NCI-H774 (cell line): ENCODE data around the gene ADCY3.

Source experiments
- DNase-seq: peaks from one replicate; lab custom pipeline; 2025; lab: John Stamatoyannopoulos, UW

ADCY3 gene

DNA sequence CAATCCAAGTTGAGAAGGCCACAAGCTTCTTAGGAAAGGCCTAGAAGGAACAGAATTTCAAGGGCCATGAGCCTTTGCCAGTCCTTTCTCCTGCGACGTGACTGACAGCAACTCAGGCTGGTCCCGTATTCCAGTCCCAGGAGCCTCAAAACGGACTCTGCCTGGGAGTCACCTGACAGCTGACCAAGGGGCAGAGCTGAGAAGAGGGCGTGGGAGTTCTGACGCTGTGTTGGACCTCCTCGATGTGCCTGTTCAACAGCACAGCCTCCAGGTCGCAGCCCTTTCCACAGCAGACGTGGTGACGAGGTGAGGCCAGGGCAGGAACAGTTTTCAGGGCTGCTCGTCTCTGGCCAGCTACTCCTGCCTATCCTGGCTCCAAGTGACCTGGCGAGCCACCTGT lies 89.3 kb downstream of the ADCY3 start:
- DNase-seq, result no peak

DNA sequence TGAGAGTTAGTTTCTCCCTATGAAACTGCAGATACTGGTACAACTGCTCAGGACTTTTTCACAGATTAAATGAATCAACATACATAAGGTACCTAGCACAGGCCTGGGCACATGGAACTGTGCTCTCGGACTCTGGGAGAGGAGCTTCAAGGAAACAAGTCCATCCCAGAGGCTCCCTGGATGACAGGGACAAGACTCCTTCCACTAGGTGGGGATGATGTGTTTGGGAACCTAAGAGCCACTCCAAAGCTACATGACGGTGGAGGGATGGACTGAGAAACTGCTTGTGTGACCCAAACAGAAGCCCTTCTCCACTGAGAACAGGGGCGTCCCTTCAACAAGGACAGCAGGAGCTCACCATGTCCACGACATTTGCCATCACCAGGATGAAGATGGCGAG lies 89.7 kb downstream of the ADCY3 start:
- DNase-seq, result no peak

DNA sequence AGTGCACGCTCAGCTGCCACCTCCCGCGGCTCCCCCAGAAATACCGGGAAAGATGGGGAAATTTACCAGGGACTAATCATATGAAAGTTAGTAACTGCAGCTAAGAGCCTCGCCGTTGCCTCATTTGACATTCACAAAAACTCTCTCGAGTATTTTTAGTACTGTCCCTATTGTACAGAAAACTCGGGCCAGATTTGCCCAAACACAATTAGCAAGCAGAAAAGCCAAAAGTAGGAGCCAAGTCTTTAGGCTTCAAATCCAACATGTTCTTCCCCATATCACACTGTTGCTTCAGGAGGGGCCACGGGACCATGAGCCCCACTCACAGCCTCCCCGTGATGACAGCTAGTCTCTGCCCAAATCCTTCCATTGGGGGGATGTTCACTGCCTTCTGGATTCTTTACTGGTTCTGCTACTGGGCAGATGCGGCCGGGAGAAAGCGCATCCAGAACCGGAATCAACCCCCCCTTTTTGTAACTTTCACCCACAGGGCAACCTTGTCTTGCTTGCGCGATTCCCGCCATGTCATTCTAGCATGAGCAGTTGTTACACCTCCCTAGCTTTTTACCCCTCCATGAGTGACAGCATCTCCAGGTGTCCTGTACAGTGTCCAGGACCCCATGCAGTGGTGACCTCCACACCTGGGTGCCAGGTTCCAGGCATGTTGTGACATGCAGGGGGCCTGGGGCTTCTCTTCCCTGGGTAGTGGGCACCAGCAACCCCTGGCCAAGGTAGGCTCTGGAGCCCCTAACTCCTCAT lies 91.6 kb downstream of the ADCY3 start:
- no peak for DNase-seq

DNA sequence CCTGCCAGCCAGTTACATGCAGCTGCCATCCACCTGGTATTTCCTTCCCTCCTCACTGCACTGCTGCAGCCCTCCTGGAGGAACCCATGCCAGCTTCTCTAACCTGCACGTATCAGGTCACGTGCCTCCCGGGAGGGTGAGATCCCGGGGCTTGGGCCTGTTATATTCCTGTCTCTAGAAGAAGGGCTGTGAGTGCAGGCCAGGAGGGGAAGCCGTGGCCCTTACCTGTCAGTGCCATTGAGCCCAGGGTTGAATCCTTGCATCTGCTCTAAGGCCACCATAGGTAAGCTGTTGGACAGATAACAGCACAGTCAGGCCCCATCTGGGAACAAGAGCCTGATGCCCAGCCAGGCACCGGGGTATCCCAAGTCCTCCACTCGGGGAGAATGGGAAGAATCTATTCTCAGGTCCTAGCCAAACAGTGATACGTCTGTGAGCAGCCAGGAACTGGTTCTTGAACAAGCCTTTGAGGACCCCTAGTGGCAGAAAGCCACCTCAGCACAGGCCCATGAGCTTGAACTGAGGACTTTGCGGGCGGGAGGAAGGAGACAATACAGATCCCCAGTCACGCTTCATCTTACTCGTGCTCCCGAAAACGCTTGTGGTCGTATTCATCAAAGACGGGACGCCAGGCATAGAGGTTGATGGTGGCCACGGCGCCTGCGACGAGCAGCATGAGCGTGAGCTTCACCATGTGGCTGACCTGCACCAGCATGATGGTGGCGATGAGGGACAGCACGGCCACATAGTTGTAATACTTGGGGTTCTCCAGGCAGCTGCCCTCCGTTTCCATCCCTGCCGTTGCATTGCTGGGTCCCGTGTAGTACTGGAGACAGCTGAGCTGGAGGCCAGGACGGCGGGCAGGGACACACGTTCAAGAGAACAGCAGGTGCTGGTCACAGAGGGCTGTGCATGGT lies 92.5 kb downstream of the ADCY3 start:
- DNase-seq, result peak; percentile 62

DNA sequence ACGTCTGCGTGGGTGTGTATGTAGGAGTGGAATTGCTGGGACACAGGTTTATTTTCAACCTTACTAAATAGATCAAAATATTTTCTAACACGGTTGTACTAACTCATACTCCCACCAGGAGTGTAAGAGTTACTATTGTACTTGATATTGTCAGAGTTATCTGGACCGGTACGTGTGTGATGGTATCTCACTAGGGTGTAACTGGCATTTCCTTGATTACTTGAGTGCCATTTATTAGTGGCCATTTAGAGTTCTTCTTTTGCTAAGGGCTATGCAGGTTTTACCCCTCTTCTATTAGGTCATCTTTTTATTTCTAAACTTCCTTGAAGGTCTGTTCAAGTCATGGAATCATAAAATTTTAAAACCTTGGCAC lies 93.3 kb downstream of the ADCY3 start:
- no peak for DNase-seq

DNA sequence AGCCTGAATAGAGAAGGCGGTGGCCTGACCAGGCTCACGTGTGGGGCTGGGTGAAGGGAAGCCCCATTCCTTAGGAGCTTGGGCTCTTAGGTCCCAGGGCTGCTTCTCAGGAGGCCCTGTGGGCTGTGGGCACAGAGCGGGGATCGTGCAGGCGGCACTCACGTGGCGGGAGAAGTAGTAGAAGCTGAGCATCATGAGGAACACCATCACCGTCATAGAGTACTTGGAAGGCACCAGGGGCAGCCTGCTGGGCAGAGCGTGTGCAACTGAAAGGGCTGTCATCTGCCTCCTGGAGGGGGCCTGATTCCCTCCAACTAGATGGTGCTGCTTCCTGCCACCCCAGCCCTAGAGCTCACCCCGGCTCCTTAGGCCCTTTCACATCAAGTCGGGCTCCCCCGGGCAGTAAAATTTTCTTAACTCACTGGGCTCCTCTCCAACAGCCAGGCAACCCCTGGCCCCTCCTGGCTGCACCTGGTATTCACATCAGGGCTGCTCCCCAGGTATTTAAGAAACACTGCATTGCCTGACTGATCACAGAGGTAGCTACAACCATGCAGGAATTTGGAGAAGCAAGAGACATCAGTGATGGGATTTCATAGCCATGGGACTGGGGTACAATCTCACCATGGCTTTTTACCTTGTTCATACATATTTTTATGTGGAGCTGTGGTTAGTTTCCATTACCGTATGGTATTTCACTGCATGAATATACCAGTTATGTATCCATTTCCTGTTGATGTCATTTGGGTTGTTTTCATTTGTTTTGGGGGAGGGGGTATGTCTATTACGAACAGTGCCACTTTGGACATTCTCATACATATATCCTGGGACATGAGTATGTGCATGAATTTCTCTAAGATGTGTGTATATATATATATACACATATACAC lies 93.9 kb downstream of the ADCY3 start:
- no peak for DNase-seq

DNA sequence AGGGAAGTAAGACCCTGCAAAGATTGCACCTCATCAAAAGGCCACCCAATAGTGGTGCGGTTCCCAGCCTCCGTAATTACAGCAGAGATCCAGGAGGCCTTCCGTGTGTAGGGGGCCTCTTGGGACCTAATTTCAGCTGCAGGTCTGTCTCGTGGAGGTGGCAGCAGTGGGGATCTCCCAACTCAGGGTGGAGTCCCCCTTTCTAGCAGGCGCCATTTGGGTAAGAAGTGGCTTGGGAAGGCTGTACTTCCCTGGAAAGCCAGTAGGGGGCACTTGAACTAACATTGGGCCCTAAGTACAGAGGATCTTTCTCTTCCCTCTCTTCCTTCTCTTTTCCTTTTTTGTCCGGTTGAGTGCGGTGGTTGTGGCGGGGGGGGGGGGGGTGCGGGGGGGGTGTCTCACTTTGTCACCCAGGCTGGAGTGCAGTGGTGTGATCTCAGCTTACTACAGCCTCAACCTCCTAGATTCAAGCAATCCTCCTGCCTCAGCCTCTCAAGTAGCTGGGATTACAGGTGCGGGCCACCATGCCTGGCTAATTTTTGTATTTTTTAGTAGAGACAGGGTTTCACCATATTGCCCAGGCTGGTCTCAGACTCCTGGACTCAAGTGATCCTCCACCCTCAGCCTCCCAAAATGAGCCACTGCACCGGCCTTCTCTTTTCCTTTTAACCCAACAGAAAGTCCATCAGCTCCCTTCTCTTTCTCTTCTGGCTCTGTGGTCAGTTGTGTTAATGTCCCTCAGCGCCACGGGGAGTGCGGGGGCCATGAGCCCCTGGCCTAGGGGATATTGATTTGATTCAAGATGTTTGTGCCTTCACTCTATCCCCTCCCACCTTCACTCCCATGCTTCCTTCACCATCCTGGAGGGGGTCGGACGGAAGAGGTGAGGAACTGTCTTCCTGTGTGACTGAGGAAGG lies 94.8 kb downstream of the ADCY3 start:
- DNase-seq, result no peak

DNA sequence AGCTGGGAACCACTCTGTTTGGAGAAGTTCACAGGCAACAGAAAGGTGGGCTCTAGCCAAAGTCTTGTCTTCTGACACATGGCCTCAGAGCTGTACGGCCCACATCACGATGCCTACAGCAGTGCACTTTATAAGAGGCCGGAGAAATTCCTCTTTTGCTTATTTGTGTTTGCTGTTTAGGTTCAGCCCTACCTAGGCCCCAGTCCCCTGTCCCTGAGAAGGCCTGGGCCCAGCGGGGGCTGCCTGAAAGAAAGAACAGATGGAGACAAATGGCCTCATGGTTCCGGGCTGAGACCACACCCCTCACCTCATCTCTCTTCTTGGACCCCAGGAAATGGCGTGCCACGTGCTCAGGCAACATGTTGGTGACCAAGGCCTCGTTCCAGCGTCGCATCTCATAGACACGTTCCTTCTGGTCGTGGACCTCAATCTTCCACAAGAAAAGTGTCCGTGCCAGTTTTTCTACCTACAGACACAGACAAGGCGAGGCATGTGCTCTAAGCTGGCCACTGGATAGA lies 95.9 kb downstream of the ADCY3 start:
- no peak for DNase-seq

DNA sequence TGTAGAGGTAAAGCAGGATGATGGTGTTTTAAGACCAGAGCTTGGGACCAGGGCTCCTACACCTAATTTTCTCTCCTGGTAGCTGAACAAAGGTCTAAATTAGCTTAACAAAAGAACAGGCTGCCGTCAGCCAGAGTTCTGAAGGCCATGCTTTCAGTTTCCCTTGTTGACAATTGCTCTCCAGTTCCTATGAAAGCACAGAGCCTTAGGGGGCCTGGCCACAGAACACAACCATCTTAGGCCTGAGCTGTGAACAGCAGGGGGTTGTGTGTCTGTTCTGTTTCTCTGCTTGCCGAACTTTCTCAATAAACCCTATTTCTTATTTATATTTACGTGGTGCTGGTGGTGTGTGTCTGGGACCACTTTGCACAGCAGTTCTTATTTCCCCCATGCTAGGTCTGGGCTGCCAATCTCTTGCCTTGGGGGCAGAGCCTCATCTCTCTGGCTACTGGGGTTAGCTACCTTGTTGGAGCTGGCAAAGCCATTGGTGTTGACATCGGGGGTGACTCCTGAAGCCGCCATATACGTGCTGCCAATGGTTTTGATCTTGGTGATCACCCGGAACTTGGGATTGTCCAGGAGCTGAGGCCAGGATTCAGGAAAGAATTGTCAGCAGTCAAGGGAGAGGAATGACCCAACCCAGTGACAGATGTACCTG lies 97.9 kb downstream of the ADCY3 start:
- DNase-seq, result peak; percentile 63

DNA sequence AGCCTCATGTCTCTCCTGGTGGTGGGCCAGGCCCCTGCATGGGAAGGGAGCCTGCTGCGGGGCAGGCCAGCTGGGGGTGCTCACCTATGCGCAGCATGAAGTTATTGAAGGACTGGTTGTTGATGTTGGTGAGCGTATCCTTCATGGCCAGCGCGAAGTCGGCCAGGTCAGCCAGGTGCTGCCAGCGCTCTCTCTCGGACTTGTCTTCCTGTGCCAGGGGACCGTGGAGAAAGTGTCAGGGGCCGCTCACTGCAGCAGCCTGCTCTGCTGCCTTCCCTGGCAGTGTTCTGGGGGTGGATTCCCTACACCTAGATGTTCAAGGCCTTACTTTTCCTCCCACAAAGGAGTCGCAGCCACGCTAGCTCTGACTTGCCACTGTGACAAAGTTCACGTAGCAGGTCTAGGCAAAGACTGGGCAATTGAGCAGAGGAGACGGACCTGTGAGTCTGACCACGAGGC lies 98.6 kb downstream of the ADCY3 start:
- no peak for DNase-seq

DNA sequence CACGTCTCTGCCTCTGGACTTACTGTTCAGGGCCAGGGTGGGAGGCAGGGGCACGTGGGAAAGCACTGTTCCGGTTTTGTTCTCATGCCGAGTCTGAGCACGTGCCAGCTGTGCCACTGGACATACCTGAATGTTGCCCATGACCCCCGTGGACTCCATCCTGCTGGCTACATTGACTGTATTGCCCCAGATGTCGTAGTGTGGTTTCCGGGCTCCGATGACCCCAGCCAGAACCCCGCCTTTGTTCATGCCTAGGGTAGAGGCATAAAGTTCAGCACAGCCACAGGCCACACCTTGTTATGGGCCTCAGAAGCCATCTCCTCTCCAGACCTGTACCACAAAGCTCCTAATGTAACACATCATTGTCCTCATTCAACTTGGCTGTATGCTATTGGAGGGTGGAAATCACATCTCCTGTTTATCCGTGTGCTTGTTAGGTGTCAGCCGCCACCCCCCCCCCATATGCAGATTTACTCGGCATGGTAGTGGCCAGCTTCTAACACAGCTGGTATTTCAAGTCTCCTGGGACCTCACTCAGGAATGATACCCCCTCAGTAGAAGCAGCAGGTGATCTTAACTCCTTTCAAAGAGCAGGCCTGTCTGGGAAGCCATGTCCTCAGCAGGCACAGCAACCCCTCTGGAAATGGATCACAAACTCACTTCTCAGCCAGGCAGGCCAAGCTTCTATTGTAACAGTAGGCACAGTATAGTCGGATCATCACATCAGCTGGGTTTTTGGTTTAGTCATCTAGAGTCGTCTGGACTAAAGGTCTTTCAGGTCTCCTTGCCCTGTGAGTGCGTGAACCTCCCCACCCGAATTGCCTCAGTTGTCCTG lies 99.2 kb downstream of the ADCY3 start:
- DNase-seq, result no peak

DNA sequence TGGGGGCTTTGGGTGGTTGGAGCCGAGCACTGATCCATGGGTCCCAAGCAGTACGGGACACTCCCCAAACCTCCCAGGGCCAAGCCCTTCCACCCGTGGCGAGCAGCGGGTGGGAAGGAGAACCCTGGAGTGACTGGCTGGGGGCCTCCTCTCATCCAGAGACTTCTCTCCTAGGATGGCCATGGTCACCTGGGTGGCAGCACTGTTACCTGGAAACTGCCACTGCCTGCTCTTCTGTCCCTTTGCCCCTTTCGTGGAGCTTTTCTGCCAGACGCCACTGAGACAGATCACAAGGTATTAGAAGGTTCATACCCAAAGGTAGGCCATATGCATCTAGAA lies 99.9 kb downstream of the ADCY3 start:
- DNase-seq, result no peak

DNA sequence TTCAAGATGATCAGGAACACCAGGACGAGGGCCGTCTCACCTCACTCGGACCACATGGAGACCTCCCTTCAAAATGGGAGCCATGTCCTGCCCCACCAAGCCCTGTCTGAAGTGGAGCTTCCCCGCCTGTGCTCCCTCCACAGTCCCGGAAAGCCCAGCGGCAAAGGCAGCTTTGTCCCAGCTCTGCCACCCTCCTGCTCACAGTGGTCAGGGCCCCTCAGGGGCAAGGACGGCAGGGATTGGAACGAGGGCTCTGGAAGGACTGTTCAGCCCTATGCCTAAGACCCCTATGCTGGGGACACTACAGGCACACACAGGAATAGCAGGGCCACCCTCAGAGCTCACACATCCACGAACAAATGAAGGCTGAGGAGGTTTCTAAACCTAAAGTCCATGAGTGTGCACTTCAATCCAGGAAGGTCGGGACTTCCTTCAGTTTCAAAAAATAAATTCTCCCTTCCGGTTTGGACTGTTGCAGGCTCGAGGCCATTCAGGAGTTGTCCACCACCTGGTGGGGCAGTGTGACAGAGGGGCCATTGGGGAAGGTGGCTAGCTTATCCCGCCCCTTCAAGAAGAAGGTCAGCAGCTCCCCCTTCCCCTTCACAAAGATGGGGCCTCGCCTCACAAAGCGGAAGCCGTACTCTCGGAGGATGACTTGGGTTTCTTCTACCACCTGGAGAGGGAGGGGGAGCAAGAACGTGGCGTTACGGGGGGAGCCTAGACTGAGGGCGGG lies 100.4 kb downstream of the ADCY3 start:
- no peak for DNase-seq

DNA sequence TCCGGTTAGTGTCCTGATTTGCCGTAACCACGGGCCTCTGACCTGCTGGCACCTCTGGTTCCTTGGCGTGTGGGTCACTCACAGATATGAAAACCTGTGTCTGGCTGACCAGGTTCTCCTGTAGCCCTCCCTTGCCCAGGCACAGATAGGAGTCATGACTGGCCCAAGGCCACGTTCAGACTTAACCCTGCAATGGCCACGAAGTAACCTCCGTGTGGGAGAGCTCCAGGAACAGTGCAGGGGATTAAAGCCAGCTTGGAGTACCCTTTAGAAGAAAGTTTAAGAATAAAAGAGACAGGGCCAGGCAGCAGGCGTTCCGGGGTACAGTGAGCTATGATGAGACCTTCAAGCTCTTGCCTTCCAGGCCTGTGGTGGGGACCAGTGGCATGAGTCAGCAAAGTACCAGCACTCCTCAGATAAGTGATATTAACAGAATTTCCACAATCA lies 101.3 kb downstream of the ADCY3 start:
- DNase-seq, result no peak

DNA sequence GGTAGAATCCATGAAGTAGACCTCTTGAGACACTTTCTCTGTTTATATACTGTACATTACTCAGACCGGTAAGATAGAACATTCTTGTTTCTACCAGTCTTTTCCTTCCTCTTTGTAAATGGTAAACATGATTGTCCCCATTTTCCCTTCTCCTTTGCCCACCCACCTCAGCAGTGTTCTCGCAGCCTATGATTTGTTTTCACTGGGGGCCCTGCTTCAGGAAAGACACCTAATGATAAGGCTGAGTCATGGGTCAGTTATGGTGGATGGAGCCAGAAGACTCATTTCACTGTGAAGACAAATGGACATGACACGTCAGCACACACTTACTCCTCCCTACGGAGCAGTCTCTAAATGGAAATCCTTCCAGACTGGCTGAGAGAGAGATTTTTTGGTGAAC lies 103.2 kb downstream of the ADCY3 start:
- no peak for DNase-seq

DNA sequence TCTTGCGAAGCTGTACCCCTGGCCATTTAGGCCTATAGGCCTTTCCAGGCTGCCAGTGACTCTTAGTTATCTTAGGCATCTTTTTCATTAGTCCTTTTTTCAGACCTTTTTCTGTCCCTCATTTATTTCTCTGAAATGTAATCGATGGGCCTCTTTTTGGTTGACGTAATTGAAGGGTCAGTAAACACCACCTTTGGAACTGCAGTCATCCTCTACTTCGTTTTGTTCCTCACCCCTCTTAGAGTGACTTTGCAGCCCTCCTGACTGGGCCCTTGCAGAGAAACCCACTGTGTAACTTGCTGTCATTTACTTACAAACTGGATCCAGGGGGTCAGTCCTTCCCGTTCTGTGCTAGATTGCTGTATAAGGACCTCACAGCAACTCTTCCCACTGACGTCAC lies 103.6 kb downstream of the ADCY3 start:
- no peak for DNase-seq

DNA sequence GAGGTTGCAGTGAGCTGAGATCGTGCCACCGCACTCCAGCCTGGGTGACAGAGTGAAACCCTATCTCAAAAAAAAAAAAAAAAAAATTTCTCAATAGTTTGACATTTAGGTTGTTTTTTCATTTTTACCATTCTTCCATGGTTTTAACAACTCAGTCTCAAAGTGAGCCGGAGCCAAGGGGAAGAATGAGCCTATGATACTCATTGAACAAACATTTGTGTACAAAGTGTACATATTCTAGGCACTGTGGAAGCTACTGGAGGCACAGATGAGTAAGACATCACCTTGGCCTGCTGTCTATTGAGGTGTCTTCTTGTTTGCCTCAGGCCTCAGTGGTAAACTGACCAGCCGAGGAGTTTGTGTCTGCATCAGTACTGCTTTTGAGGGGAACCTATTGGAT lies 104.9 kb downstream of the ADCY3 start:
- DNase-seq, result no peak

DNA sequence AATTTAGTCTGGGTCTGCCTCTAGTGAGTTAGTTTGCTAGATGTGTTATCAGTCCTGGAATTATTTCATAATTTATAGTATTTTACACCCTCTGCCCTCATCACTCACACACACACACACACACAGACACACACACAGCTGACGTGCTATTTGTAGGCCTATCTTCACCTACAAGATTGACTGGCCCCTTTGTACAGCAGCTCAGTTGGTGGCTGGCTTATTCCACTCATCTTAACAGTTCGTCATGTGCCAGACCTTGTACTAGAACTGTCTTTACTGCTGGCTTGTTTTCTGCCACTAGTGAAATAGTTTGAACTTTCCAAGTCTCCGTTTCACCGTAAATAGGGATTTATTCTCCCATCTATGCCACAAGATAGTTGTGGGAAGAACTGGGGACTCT lies 105.5 kb downstream of the ADCY3 start:
- no peak for DNase-seq

DNA sequence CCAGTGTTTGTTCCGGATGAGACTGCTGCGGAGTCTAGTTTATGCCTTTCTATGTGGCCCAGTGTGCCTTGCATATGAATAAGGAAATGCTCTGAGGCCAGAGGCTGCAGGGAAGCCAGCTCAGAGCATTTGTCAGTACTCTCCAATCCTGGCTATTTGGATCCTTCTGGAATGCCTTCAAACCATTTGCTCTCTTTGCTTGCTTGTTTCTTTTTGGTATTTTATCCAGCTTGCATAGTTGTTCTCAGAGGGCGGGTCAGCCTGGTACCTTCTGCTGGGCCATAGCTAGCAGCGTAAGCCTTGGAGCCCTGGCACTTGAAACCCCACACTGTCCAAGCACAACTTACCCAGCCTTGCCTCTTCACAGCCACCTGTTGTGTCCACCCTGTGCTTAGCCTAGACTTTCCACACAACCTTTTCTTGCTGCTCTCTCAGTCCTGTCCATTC lies 106.3 kb downstream of the ADCY3 start:
- no peak for DNase-seq
